MCF 10A (cell line): Measurements from ENCODE around the gene RBM20. TPM values are rescaled to one million over a fixed set of nuclear protein-coding genes. Genes with fewer than 3 reads are reported as not detected.

Experiments used
- BruUV-seq: library from RNA; stranded (reverse); fragments of 400-500 nt; replicated peaks from 2 replicates; lab custom pipeline; 2021; lab: Mats Ljungman, UMichigan
- CTCF ChIA-PET: fragments of 300-600 bp; sonication (Branson Sonifier 250); formaldehyde crosslinking; extraction: SDS; loops from one replicate; lab custom pipeline; 2021; ENCODE audit warnings: antibody characterized with exemption, inconsistent platforms; lab: Yijun Ruan, JAX
- POLR2A ChIA-PET: fragments of 300-600, 350-650 bp; sonication (Branson Sonifier 250); formaldehyde crosslinking; extraction: SDS; loops from one replicate; lab custom pipeline; 2020; ENCODE audit warnings: antibody characterized with exemption, inconsistent platforms; lab: Yijun Ruan, JAX
- DNase-seq: peaks from one replicate; pipeline ENCODE4 v3.0.0-alpha.2; 2018; ENCODE audit not compliant: unreplicated experiment
- H3K27ac Mint-ChIP-seq: one replicate; pipeline ENCODE4 v1.8.0; 2022; ENCODE audit warnings: mild to moderate bottlenecking, low read depth, mixed read lengths; ENCODE audit not compliant: unreplicated experiment
- H3K27me3 Mint-ChIP-seq: one replicate; pipeline ENCODE4 v1.8.0; 2022; ENCODE audit warnings: mixed read lengths; ENCODE audit not compliant: insufficient read depth, unreplicated experiment
- H3K36me3 Mint-ChIP-seq: one replicate; pipeline ENCODE4 v1.8.0; 2022; ENCODE audit warnings: mild to moderate bottlenecking, moderate library complexity, mixed read lengths; ENCODE audit not compliant: insufficient read depth, unreplicated experiment
- H3K4me1 Mint-ChIP-seq: one replicate; pipeline ENCODE4 v1.8.0; 2022; ENCODE audit warnings: mixed read lengths; ENCODE audit not compliant: insufficient read depth, unreplicated experiment
- H3K4me3 Mint-ChIP-seq: one replicate; pipeline ENCODE4 v1.8.0; 2022; ENCODE audit warnings: mild to moderate bottlenecking, moderate library complexity, mixed read lengths; ENCODE audit not compliant: unreplicated experiment
- H3K9me3 Mint-ChIP-seq: one replicate; pipeline ENCODE4 v1.8.0; 2022; ENCODE audit warnings: mixed read lengths; ENCODE audit not compliant: unreplicated experiment
- CTCF ChIP-seq: fragments of 200-600 bp; IDR thresholded peaks from one replicate; pipeline ENCODE4 v1.8.0; 2022; ENCODE audit warnings: antibody characterized with exemption, mild to moderate bottlenecking; ENCODE audit not compliant: unreplicated experiment
- intact Hi-C: fragments of 100-400 bp; cut with micrococcal nuclease; formaldehyde crosslinking; loops from 2 replicates; pipeline ENCODE4 v1.14.1; 2022
- total RNA-seq: library from RNA; stranded (reverse); gene quantifications from 2 replicates; pipeline ENCODE4 v1.2.3, GENCODE V29; 2022

The RBM20 gene
- total RNA-seq, 1 experiment from 2014 or later = not detected

- intact Hi-C loops = no loop called here
- ChIA-PET POLR2A (interaction anchor here (1.5 kb wide), 1 partner anchor 54 kb away, joined by 6 read pairs; no protein-coding TSS in a partner anchor), CTCF (no interaction called here)
- H3K27me3 Mint-ChIP-seq = no peaks in the 10 kb centered on the region
- no peak for TF ChIP-seq CTCF
- H3K36me3 Mint-ChIP-seq = no peaks in the 10 kb centered on the region
- peaks cover 13% of the 10 kb centered on the region for H3K4me1 Mint-ChIP-seq
- no peak for DNase-seq
- BruUV-seq = no TSS peak
- no peak overlapping the region for H3K27ac Mint-ChIP-seq
- no peak overlapping the region for H3K4me3 Mint-ChIP-seq
- no peaks in the 10 kb centered on the region for H3K9me3 Mint-ChIP-seq
Measured at GRCh38 chr10:110798340-110798739, 154.2 kb downstream of the RBM20 start.

GRCh38 chr10:110802090-110802489, 158.0 kb downstream of the RBM20 start:
- intact Hi-C loops = loop anchor here (1.0 to 2.0 kb wide), 2 partner anchors 55 to 69 kb away; partner anchors contain the start of gene PDCD4
- no peak for TF ChIP-seq CTCF
- Mint-ChIP-seq H3K27me3 (no peaks in the 10 kb centered on the region), H3K27ac (peak overlapping the region; percentile 10), H3K4me3 (peak overlapping the region; percentile 1), H3K9me3 (no peaks in the 10 kb centered on the region), H3K36me3 (no peaks in the 10 kb centered on the region), H3K4me1 (peaks cover 32% of the 10 kb centered on the region)
- CTCF ChIA-PET = interaction anchor here (0.6 to 2.7 kb wide), 13 partner anchors 8 to 1085 kb away, joined by 3 to 19 read pairs (median 4); no protein-coding TSS in a partner anchor
- DNase-seq = peak; percentile 81
- no TSS peak for BruUV-seq
- POLR2A ChIA-PET = interaction anchor here (0.6 to 4.0 kb wide), 21 partner anchors 11 to 568 kb away, joined by 3 to 37 read pairs (median 5); partner anchors contain the start of gene PDCD4

- Mint-ChIP-seq H3K36me3 (no peaks in the 10 kb centered on the region), H3K9me3 (no peaks in the 10 kb centered on the region), H3K27me3 (no peaks in the 10 kb centered on the region), H3K4me3 (peak overlapping the region; percentile 1), H3K27ac (peak overlapping the region; percentile 10), H3K4me1 (peaks cover 32% of the 10 kb centered on the region)
- DNase-seq = peak; percentile 89
- ChIA-PET CTCF (interaction anchor here (0.7 to 2.7 kb wide), 20 partner anchors 9 to 1085 kb away, joined by 3 to 19 read pairs (median 4); no protein-coding TSS in a partner anchor), POLR2A (interaction anchor here (0.7 to 4.0 kb wide), 33 partner anchors 8 to 492 kb away, joined by 3 to 37 read pairs (median 4); partner anchors contain the start of gene PDCD4)
- TF ChIP-seq CTCF = no peak
- intact Hi-C loops = loop anchor here (1.0 to 2.0 kb wide), 2 partner anchors 56 to 69 kb away; partner anchors contain the start of gene PDCD4
- BruUV-seq = no TSS peak
Measured at GRCh38 chr10:110802551-110803238, 158.6 kb downstream of the RBM20 start.

GRCh38 chr10:110803239-110803749, 159.2 kb downstream of the RBM20 start:
- peaks cover 32% of the 10 kb centered on the region for H3K4me1 Mint-ChIP-seq
- intact Hi-C loops = loop anchor here (2.0 kb wide), 1 partner anchor 56 kb away; no protein-coding TSS in a partner anchor
- no peak overlapping the region for H3K4me3 Mint-ChIP-seq
- no peaks in the 10 kb centered on the region for H3K27me3 Mint-ChIP-seq
- POLR2A ChIA-PET = interaction anchor here (0.7 to 4.0 kb wide), 30 partner anchors 9 to 493 kb away, joined by 3 to 37 read pairs (median 4); partner anchors contain the start of gene PDCD4
- BruUV-seq = no TSS peak
- no peaks in the 10 kb centered on the region for H3K9me3 Mint-ChIP-seq
- no peaks in the 10 kb centered on the region for H3K36me3 Mint-ChIP-seq
- no peak for DNase-seq
- TF ChIP-seq CTCF = no peak
- CTCF ChIA-PET = interaction anchor here (0.6 to 2.7 kb wide), 21 partner anchors 9 to 99 kb away, joined by 3 to 19 read pairs (median 4); partner anchors contain the start of gene PDCD4
- H3K27ac Mint-ChIP-seq = peak overlapping the region; percentile 10
